Vagina (tissue), 2 donors: Measurements from ENCODE around the gene ACAP1.
A peak's percentile ranks its signal among the peaks of the same experiment; 100 is the strongest.

Experiments
- POLR2AphosphoS5 ChIP-seq, 2 donors: sonication (generic); formaldehyde crosslinking; IDR thresholded peaks; one replicate each; pipeline ENCODE4 v1.9.0; 2017; ENCODE audit warnings: antibody characterized with exemption in 2 of 2, mild to moderate bottlenecking in 2 of 2, low read depth in 1 of 2; ENCODE audit not compliant: insufficient read depth in 1 of 2
- TF ChIP-seq, protein P1 (sequence below), 3 experiments: fragments of 450-650 bp in 2 of 3; fragments of 200-600 bp in 1 of 3; sonication (generic) in 1 of 3; IDR thresholded peaks; one replicate each; pipeline ENCODE4 v1.5.1; 2017 to 2019; ENCODE audit warnings: antibody characterized with exemption in 3 of 3, mild to moderate bottlenecking in 2 of 3, moderate library complexity in 2 of 3

- peak; percentile 32 to 95 for TF ChIP-seq POLR2AphosphoS5 (IDR thresholded peaks at IDR 0.05; ENCODE audit: insufficient read depth in 1 of 2, low read depth in 1 of 2)
- TF ChIP-seq, protein P1, sequence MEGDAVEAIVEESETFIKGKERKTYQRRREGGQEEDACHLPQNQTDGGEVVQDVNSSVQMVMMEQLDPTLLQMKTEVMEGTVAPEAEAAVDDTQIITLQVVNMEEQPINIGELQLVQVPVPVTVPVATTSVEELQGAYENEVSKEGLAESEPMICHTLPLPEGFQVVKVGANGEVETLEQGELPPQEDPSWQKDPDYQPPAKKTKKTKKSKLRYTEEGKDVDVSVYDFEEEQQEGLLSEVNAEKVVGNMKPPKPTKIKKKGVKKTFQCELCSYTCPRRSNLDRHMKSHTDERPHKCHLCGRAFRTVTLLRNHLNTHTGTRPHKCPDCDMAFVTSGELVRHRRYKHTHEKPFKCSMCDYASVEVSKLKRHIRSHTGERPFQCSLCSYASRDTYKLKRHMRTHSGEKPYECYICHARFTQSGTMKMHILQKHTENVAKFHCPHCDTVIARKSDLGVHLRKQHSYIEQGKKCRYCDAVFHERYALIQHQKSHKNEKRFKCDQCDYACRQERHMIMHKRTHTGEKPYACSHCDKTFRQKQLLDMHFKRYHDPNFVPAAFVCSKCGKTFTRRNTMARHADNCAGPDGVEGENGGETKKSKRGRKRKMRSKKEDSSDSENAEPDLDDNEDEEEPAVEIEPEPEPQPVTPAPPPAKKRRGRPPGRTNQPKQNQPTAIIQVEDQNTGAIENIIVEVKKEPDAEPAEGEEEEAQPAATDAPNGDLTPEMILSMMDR (IDR thresholded peaks at IDR 0.05), result no peak
Observed at GRCh38 chr17:7308625-7309433, 27.5 kb upstream of the ACAP1 start.
